ACC112 (cell line): Measurements from ENCODE around the gene ARSH.
"Not testable (repeated sequence)": the region's sequence is repeated elsewhere in the genome, so short reads cannot be mapped to it uniquely, and the experiment has no call there.

Experiments
- H2AFZ ChIP-seq: fragments of 200-600 bp; sonication (generic); one replicate; pipeline ENCODE4 v1.6.0; 2017; ENCODE audit warnings: antibody characterized with exemption, low read length; ENCODE audit not compliant: unreplicated experiment
- H3K27ac ChIP-seq: fragments of 200-600 bp; sonication (generic); 2 replicates; pipeline ENCODE4 v1.5.1; 2014; ENCODE audit warnings: low read depth, mild to moderate bottlenecking, antibody characterized with exemption, low read length, moderate library complexity
- H3K27me3 ChIP-seq: fragments of 200-600 bp; sonication (generic); 2 replicates; pipeline ENCODE4 v1.6.1; 2014; ENCODE audit warnings: mild to moderate bottlenecking, antibody characterized with exemption, low read length, moderate library complexity, mixed read lengths; ENCODE audit not compliant: insufficient read depth
- H3K36me3 ChIP-seq: fragments of 200-600 bp; sonication (generic); 2 replicates; pipeline ENCODE4 v1.6.1; 2016; ENCODE audit warnings: mild to moderate bottlenecking, antibody characterized with exemption, low read length, moderate library complexity, mixed read lengths; ENCODE audit not compliant: insufficient read depth
- H3K4me1 ChIP-seq: fragments of 200-600 bp; sonication (generic); one replicate; pipeline ENCODE4 v1.6.1; 2016; ENCODE audit warnings: low read length, mixed read lengths; ENCODE audit not compliant: insufficient read depth, unreplicated experiment, control insufficient read depth
- H3K4me3 ChIP-seq: fragments of 200-600 bp; sonication (generic); 2 replicates; pipeline ENCODE4 v1.5.1; 2014; ENCODE audit warnings: mild to moderate bottlenecking, low read depth, low read length
- H3K79me2 ChIP-seq: fragments of 200-600 bp; sonication (generic); one replicate; pipeline ENCODE4 v1.6.0; 2016; ENCODE audit warnings: low read length; ENCODE audit not compliant: control insufficient read depth, unreplicated experiment, insufficient read depth

ARSH gene

GRCh38 chrX:3037218-3037617, 30.9 kb downstream of the ARSH start:
- Histone ChIP-seq H3K4me1 (no peaks in the 10 kb centered on the region), H3K27ac (no peak overlapping the region), H3K79me2 (no peaks in the 10 kb centered on the region), H3K27me3 (no peaks in the 10 kb centered on the region; the same call in 1 of the 2 replicates), H3K4me3 (no peak overlapping the region), H2AFZ (no peak overlapping the region), H3K36me3 (no peaks in the 10 kb centered on the region)

- no peaks in the 10 kb centered on the region for H3K79me2 ChIP-seq
- no peaks in the 10 kb centered on the region for H3K4me1 ChIP-seq
- H3K27me3 ChIP-seq: no peaks in the 10 kb centered on the region
- no peak overlapping the region for H3K4me3 ChIP-seq
- no peak overlapping the region for H2AFZ ChIP-seq
- no peak overlapping the region for H3K27ac ChIP-seq
- H3K36me3 ChIP-seq: no peaks in the 10 kb centered on the region
Measured at GRCh38 chrX:3044196-3044595, 37.9 kb downstream of the ARSH start.

- Histone ChIP-seq H3K79me2 (no peaks in the 10 kb centered on the region), H3K4me1 (no peaks in the 10 kb centered on the region), H3K36me3 (no peaks in the 10 kb centered on the region), H2AFZ (no peak overlapping the region), H3K27me3 (no peaks in the 10 kb centered on the region), H3K27ac (no peak overlapping the region), H3K4me3 (no peak overlapping the region)
Measured at GRCh38 chrX:3044671-3045070, 38.3 kb downstream of the ARSH start.

GRCh38 chrX:3046253-3047240, 40.2 kb downstream of the ARSH start:
- H3K36me3 ChIP-seq: no peaks in the 10 kb centered on the region
- no peaks in the 10 kb centered on the region for H3K4me1 ChIP-seq
- H2AFZ ChIP-seq: peak overlapping the region; percentile 68
- no peaks in the 10 kb centered on the region for H3K27me3 ChIP-seq
- H3K4me3 ChIP-seq: peak overlapping the region; percentile 67
- no peak overlapping the region for H3K27ac ChIP-seq
- no peaks in the 10 kb centered on the region for H3K79me2 ChIP-seq

GRCh38 chrX:3050523-3051175, 44.3 kb downstream of the ARSH start:
- H2AFZ ChIP-seq, H3K27me3 ChIP-seq, H3K79me2 ChIP-seq, H3K27ac ChIP-seq, H3K36me3 ChIP-seq, H3K4me3 ChIP-seq, H3K4me1 ChIP-seq: not testable (repeated sequence)

- H3K27me3 ChIP-seq: no peaks in the 10 kb centered on the region
- H3K27ac ChIP-seq: no peak overlapping the region
- no peaks in the 10 kb centered on the region for H3K36me3 ChIP-seq
Measured at GRCh38 chrX:3052860-3053259, 46.5 kb downstream of the ARSH start.

GRCh38 chrX:3066555-3066954, 60.2 kb downstream of the ARSH start:
- Histone ChIP-seq H2AFZ (no peak overlapping the region), H3K27me3 (peaks cover 7% of the 10 kb centered on the region; the same call in 1 of the 2 replicates), H3K79me2 (no peaks in the 10 kb centered on the region), H3K4me1 (no peaks in the 10 kb centered on the region), H3K36me3 (no peaks in the 10 kb centered on the region), H3K27ac (no peak overlapping the region), H3K4me3 (no peak overlapping the region)

More at GRCh38 chrX:3052860-3053259, 46.5 kb downstream of the ARSH start:
- Histone ChIP-seq H3K79me2 (no peaks in the 10 kb centered on the region), H3K4me1 (no peaks in the 10 kb centered on the region), H3K4me3 (no peak overlapping the region), H2AFZ (no peak overlapping the region)

GRCh38 chrX:3075959-3076358, 69.6 kb downstream of the ARSH start:
- Histone ChIP-seq H3K4me3 (no peak overlapping the region), H3K79me2 (no peaks in the 10 kb centered on the region), H3K27me3 (0 out of 2 replicates have a peak, but pooled peaks cover 4% of the 10 kb centered on the region), H3K4me1 (no peaks in the 10 kb centered on the region), H3K27ac (no peak overlapping the region), H3K36me3 (no peaks in the 10 kb centered on the region), H2AFZ (no peak overlapping the region)

- Histone ChIP-seq H3K4me3 (no peak overlapping the region), H3K27ac (no peak overlapping the region), H3K36me3 (no peaks in the 10 kb centered on the region), H3K4me1 (no peaks in the 10 kb centered on the region), H2AFZ (no peak overlapping the region), H3K27me3 (0 out of 2 replicates have a peak, but pooled peaks cover 4% of the 10 kb centered on the region), H3K79me2 (no peaks in the 10 kb centered on the region)
Measured at GRCh38 chrX:3076416-3076991, 70.2 kb downstream of the ARSH start.
